Lung (tissue), 12 donors: Measurements from ENCODE around the gene CTSE. TPM values are rescaled to one million over a fixed set of nuclear protein-coding genes. Genes with fewer than 3 reads are reported as not detected.

Experiments
- ATAC-seq: fragments of 200-7000 bp; cut with Tn5 transposase; one replicate; pipeline ENCODE4 v1.9.1; 2020; ENCODE audit warnings: moderate number of reproducible peaks; ENCODE audit not compliant: insufficient read depth, low FRiP score
- DNase-seq, 3 donors: peaks; one replicate each; pipeline ENCODE4 v3.0.0-alpha.2; 2013 to 2017
- H3K27ac ChIP-seq, 2 donors: one replicate each; pipeline ENCODE4 v1.5.1; 2013; ENCODE audit warnings: mild to moderate bottlenecking in 2 of 2, moderate library complexity in 2 of 2, control low read depth in 1 of 2, inconsistent platforms in 1 of 2, low read depth in 1 of 2, low read length in 1 of 2
- H3K27me3 ChIP-seq, 3 donors: one replicate each; pipeline ENCODE4 v1.5.1; 2013; ENCODE audit warnings: low read length in 2 of 3; ENCODE audit not compliant: control insufficient read depth in 3 of 3, insufficient read depth in 3 of 3
- H3K36me3 ChIP-seq, 4 donors: one replicate each; pipeline ENCODE4 v1.5.1; 2013; ENCODE audit warnings: low read length in 4 of 4, mild to moderate bottlenecking in 1 of 4, moderate library complexity in 1 of 4; ENCODE audit not compliant: control insufficient read depth in 4 of 4, insufficient read depth in 4 of 4
- H3K4me1 ChIP-seq, 5 donors: one replicate each; pipeline ENCODE4 v1.5.1; 2013; ENCODE audit warnings: low read length in 5 of 5, mild to moderate bottlenecking in 2 of 5, moderate library complexity in 1 of 5; ENCODE audit not compliant: control insufficient read depth in 5 of 5, insufficient read depth in 5 of 5
- H3K4me3 ChIP-seq: one replicate; pipeline ENCODE4 v1.5.1; 2013; ENCODE audit warnings: mild to moderate bottlenecking, control low read depth, moderate library complexity
- H3K9ac ChIP-seq, 2 donors: one replicate each; pipeline ENCODE4 v1.5.1; 2013; ENCODE audit warnings: low read length in 2 of 2, control low read depth in 1 of 2; ENCODE audit not compliant: insufficient read depth in 1 of 2
- H3K9me3 ChIP-seq, 4 donors: one replicate each; pipeline ENCODE4 v1.5.1; 2013; ENCODE audit warnings: low read length in 3 of 4, mild to moderate bottlenecking in 1 of 4, moderate library complexity in 1 of 4; ENCODE audit not compliant: control insufficient read depth in 4 of 4, insufficient read depth in 3 of 4
- CTCF ChIP-seq: IDR thresholded peaks from 2 replicates; pipeline ENCODE4 v1.5.1; 2012; ENCODE audit warnings: mild to moderate bottlenecking; ENCODE audit errors: control extremely low read depth, extremely low read depth
- WGBS, 2 donors: extraction: QIAGEN DNeasy Blood & Tissue Kit; methylation state at CpG; one replicate each; pipeline ENCODE4 v1.1.7; 2013; 5-methylcytosine and 5-hydroxymethylcytosine counted together
- polyA plus RNA-seq, 2 donors: library from polyadenylated mRNA; stranded (reverse); fragments of 200-250 nt; gene quantifications; one replicate each; pipeline ENCODE4 v1.2.1, GENCODE V29; 2013
- total RNA-seq, 2 donors: library from RNA; depleted of rRNA in 1 of 2; stranded (reverse); fragments of >200 nt in 1 of 2; gene quantifications; one replicate each; pipeline ENCODE4 v1.2.1, GENCODE V29; 2014 to 2021
- donor health status: control.
- donor health status: control.
- donor health status: Bipolar disorder and iron deficiency.
- donor health status: healthy.
- donor health status: DM: yes; HTN: yes; CAD: no.

The CTSE gene
- total and polyA plus RNA-seq, 4 donors: 14.6 to 189 (median 95.7) TPM

GRCh38 chr1:206048582-206048981 lies 24.9 kb upstream of the CTSE start:
- no peak overlapping the region for H3K4me3 ChIP-seq
- no peak for TF ChIP-seq CTCF
- WGBS, 2 donors: 31 to 53% methylated on average over 6 of the region's 6 CpGs
- H3K27me3 ChIP-seq: no peaks in the 10 kb centered on the region
- no peak for ATAC-seq
- H3K4me1 ChIP-seq: no peaks in the 10 kb centered on the region
- peak in 1 of 3 donors; percentile 17 for DNase-seq
- no peaks in the 10 kb centered on the region for H3K36me3 ChIP-seq
- no peaks in the 10 kb centered on the region for H3K9me3 ChIP-seq
- no peak overlapping the region for H3K27ac ChIP-seq
- no peak overlapping the region for H3K9ac ChIP-seq

- H3K9me3 ChIP-seq: no peaks in the 10 kb centered on the region
- no peak overlapping the region for H3K9ac ChIP-seq
- H3K36me3 ChIP-seq: no peaks in the 10 kb centered on the region
- H3K4me1 ChIP-seq: no peaks in the 10 kb centered on the region
- DNase-seq (no peak), ATAC-seq (no peak)
- H3K27me3 ChIP-seq: no peaks in the 10 kb centered on the region
- no peak overlapping the region for H3K27ac ChIP-seq
- 78 to 87% methylated on average over 4 of the region's 4 CpGs for WGBS, 2 donors
- H3K4me3 ChIP-seq: no peak overlapping the region
- no peak for TF ChIP-seq CTCF
These were observed 23.6 kb upstream of the CTSE start for GRCh38 chr1:206047271-206047670.

- H3K27me3 ChIP-seq: peaks cover 0 to 2% (median 0%) of the 10 kb centered on the region in 3 donors
- ATAC-seq: no peak
- TF ChIP-seq CTCF: no peak
- H3K36me3 ChIP-seq: no peaks in the 10 kb centered on the region
- 64 to 68% methylated on average over 7 of the region's 7 CpGs for WGBS, 2 donors
- H3K4me3 ChIP-seq: no peak overlapping the region
- H3K9me3 ChIP-seq: no peaks in the 10 kb centered on the region
- peak in 1 of 3 donors; percentile 6 for DNase-seq
- no peak overlapping the region for H3K27ac ChIP-seq
- no peak overlapping the region for H3K9ac ChIP-seq
- H3K4me1 ChIP-seq: peaks cover 0 to 1% (median 0%) of the 10 kb centered on the region in 5 donors
These were observed 17.9 kb upstream of the CTSE start for GRCh38 chr1:206041640-206042039.

GRCh38 chr1:206040328-206040727 lies 16.6 kb upstream of the CTSE start:
- WGBS, 2 donors: 72 to 79% methylated on average over 5 of the region's 5 CpGs
- TF ChIP-seq CTCF: no peak
- Histone ChIP-seq H3K36me3 (no peaks in the 10 kb centered on the region), H3K27ac (no peak overlapping the region), H3K9ac (no peak overlapping the region), H3K4me1 (peaks cover 0 to 1% (median 0%) of the 10 kb centered on the region in 5 donors), H3K27me3 (peaks cover 0 to 2% (median 0%) of the 10 kb centered on the region in 3 donors), H3K4me3 (no peak overlapping the region), H3K9me3 (no peaks in the 10 kb centered on the region)
- ATAC-seq: no peak
- no peak for DNase-seq
